HG03095 (cell line): ENCODE data around the gene RNF31.
"Not testable (repeated sequence)": the region's sequence is repeated elsewhere in the genome, so short reads cannot be mapped to it uniquely, and the experiment has no call there.

Source experiments
- ATAC-seq: cut with Tn5 transposase; IDR thresholded peaks from one replicate; pipeline ENCODE4 v1.9.1; 2021; ENCODE audit warnings: moderate library complexity; ENCODE audit not compliant: unreplicated experiment

Gene RNF31

DNA sequence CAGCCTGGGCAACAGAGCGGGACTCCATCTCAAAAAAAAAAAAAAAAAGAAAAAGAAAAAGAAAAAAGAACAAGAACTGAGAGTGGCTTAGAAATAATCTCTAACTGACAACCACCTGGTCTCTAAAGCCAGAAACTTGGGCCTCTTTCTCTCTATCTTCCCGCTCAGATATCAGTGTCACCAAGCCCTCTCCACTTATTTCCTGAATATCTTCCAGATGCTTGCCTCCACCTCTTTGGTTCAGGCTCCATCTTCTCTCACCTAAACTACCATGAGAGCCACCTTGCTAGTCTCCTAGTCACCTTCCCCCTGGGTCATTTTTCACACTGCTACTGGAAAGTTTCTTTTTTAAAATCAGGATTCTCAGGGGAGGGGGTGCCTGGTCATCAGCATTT lies 49.8 kb downstream of the RNF31 start:
- no peak for ATAC-seq

DNA sequence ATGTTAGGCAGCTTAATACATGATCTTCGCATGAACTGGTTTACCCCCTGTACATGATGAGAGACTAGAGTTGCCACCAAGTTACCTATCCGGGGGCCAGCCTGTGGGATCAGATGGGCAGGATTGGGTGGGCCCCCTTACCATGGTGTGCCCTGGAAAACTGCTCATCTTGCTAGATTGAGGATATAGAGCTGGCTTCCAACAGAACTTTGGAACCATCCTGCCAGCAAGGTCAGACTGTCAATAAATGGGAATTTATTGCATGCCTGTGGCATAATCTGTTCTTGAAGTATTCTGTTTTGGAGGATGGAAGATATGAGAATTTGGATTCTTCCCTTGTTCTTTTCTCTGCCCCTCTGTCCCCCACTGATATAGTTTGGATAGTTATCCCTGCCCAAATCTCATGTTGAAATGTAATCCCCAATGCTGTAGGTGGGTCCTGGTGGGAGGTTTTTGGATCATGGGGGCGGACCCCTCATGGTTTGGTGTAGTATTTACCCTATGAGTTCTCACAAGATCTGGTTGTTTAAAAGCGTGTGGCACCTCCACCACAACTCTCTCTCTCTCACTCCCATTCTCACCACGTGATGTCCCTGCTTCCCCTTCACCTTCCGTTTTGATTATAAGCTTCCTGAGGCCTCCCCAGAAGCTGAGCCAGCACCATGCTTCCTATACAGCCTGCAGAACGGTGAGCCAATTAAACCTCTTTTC lies 51.7 kb downstream of the RNF31 start:
- no peak for ATAC-seq

DNA sequence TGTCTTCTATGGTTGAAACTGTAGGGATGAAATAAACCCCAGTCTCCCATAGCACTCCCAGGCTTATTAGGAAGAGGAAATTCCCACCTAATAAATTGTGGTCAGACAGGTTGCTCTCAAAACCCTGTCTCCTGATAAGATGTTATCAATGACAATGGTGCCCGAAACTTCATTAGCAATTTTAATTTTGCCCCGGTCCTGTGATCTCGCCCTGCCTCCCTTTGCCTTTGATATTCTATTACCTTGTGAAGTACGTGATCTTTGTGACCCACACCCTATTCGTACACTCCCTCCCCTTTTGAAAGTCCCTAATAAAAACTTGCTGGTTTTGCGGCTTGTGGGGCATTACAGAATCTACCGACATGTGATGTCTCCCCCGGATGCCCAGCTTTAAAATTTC lies 55.2 kb downstream of the RNF31 start:
- ATAC-seq = not testable (repeated sequence)

DNA sequence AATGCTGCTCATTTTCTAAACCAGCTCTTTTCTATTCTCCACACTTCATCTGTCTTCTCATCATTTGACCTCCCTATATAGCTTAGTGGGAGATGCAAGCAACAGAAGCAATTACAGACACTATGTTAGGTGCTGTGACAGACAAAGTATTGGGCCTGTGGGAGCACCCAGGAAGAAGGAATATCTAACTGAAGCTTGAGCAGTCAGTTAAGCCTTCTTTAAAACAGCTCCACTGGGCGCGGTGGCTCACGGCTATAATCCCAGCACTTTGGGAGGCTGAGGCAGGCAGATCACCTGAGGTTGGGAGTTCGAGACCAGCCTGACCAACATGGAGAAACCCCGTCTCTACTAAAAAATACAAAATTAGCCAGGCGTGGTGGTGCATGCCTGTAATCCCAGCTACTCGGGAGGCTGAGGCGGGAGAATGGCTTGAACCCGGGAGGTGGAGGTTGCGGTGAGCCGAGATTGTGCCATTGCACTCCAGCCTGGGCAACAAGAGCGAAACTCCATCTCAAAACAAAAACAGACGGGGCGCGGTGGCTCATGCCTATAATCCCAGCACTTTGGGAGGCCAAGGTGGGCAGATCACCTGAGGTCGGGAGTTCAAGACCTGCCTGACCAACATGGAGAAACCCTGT lies 56.1 kb downstream of the RNF31 start:
- ATAC-seq = not testable (repeated sequence)

DNA sequence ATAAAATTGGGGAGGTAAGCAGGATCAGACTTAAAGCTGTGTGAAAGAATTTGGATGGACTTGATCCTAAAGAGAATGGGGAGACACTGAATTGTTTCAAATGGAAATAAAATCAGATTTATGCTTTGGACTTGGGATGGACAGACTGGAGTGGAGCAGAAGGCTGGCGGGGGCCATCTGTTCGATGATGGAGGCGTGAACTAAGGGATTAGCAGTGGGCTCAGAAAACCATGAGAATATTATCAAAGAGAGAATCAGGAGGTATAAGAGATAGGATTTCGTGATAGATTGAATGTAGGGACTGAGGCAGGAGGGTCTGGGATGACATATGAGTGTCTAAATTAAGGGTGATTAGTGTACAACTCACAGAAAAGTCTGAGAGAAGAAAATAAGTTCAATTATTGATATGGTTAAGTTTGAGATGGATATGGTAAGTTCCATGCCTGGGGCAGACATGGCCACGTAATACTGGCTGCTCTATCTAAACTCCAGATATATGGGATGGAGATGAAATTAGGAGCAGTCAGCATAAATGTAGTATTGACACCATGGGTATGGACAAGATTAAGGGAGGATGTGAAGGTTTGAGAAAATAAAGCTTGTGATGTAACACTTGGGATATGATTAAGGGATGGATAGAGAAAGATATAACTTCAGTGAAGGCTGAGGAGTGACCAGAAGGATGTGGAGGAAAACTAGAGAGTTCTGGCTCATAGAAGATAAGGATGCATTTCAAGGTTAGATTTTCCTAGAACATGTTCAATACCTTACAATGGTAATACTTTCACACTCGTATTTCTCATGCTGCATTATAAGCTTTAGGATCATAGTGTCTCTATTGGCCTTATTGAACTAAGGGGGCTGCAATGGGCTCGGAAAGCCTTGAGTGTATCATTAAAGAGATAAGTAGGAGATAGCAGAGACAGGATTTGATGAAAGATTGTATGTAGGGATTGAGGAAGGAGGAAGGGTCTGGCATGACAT lies 57.2 kb downstream of the RNF31 start:
- no peak for ATAC-seq

DNA sequence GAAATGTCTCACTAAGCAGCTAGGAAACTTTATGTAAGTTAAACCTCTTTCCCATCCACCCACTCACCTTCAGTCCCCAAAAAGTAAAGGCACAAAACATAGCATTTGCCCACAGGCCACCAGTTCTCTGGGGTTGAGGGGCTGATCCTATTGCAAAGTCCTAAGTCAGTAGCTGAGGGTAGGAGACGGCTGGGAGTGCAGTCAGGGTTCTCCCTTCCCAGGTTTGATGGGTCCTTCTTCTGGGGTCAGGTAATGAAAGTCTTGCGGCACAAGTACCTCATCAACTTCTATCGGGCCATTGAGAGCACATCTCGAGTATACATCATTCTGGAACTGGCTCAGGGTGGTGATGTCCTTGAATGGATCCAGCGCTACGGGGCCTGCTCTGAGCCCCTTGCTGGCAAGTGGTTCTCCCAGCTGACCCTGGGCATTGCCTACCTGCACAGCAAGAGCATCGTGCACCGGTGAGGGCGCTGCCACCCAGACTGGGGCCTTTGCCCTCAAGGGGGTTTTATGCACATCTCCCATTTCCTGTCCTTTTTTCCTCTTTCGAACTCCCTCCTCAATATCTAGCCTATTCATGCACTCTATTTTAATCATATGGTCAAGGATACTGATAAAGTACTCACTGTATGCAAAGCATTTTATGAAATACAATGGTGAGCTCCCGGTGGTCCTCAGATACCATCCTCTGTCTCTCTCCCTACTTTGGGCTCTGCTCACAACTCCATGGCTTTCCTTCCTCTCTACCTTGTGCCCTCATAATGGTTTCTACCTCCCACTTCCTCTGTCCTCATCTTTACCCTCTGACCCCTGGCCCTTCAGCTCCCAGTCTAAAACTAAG lies 59.2 kb downstream of the RNF31 start:
- ATAC-seq = no peak

DNA sequence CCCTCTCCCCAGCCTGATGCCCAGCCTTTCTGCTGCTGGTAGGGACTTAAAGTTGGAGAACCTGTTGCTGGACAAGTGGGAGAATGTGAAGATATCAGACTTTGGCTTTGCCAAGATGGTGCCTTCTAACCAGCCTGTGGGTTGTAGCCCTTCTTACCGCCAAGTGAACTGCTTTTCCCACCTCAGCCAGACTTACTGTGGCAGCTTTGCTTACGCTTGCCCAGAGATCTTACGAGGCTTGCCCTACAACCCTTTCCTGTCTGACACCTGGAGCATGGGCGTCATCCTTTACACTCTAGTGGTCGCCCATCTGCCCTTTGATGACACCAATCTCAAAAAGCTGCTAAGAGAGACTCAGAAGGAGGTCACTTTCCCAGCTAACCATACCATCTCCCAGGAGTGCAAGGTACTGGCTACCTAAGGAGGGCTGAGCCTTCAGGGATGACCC lies 59.8 kb downstream of the RNF31 start:
- ATAC-seq = no peak

DNA sequence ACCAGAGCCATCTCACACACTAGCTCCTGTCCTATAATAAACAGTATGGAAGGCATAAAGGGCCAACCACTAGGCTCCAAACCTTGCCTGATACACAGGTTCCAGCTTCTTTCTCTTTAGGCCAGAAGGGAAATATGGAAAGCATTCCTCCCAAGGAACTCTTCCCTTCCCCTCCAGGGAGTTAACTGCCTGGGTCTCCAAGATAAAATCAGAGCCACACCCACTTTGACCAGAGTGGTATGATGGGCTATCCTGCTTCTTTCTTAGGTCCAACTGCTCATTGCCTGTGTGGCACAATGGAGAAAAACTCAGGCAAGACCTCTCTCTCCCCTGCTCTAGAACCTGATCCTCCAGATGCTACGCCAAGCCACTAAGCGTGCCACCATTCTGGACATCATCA lies 60.3 kb downstream of the RNF31 start:
- ATAC-seq = no peak
